Right renal cortex interstitium (tissue), 3 donors: ENCODE measurements around the gene TMEM151A. TPM values are rescaled to one million over a fixed set of nuclear protein-coding genes. Genes with fewer than 3 reads are reported as not detected.
"Not testable (repeated sequence)": the region's sequence is repeated elsewhere in the genome, so short reads cannot be mapped to it uniquely, and the experiment has no call there.

ENCODE experiments used
- DNase-seq, 3 donors: peaks; one replicate each; pipeline ENCODE4 v3.0.0-alpha.2; 2013; ENCODE audit warnings: low read depth in 3 of 3, low spot score in 2 of 3
- polyA plus RNA-seq, 3 donors: library from polyadenylated mRNA; unstranded; fragments of 120-200 nt; gene quantifications; one replicate each; pipeline ENCODE4 v1.2.1, GENCODE V29; 2013; ENCODE audit not compliant: insufficient read length in 3 of 3

The TMEM151A gene
- not detected for polyA plus RNA-seq

GRCh38 chr11:66291706-66292542 lies at the start of gene TMEM151A:
TMEM151A (plus strand) TSS chr11:66291894; CDS start chr11:66292014, 120 bp downstream.
- DNase-seq: no peak

- no peak for DNase-seq
Measured at GRCh38 chr11:66242095-66242765, 49.5 kb upstream of the TMEM151A start.

DNA sequence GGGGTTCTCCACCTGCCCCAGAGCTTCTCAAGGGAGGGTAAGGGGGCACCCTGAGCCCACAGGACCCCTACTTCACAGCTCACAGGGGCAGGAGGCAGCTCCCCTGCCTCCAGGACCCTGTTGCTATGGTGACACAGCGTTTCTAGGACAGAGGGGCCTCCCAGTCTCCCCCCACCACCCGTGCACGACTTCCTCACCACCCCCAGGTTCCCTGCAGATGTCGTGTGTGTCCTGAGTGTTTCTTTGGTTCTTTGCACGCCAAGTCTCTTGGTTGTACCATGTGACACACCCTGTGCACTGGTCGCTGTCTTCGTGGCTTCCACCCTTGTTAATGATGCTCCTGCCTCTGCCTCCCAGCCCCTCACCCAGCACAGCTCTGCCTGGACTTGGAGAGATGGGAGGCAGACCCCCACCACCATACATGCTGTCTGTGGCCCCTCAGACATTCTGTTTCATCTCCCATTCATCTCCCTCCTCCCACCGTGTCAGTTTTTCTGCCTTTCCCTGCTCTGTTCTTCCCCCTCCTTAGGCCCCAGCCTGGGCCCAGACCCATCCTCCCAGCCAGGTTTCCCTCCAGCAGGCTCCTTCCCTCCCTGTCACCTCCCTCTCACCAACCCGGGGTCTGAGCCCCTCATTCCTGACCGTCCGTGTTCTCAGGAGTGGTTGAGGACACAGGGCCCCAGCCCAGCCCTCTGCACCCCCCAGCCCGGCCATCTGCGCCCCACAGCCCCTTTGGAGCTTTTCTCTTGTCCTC lies 47.7 kb upstream of the TMEM151A start:
- no peak for DNase-seq

DNA sequence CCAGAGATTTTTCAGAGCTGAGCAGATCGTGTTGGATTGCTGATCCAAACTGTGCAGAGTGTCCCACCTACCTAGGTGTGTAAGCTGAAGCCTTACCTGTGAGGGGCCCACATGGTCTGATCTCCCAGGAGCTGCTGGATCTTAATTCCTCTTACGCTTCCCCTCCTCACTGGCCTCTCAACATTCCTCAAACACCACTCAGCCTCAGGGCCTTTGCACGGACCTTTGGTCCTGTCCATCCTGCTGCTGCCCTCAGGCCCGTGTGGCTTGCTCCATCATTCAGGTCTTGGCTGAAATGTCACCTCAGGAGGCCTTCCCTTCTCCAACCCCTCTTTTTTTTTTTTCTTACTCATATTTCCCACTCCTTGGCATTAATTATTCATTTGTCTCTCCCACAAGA lies 44.4 kb upstream of the TMEM151A start:
- no peak for DNase-seq

- DNase-seq: no peak
Measured at GRCh38 chr11:66247801-66248200, 43.9 kb upstream of the TMEM151A start.

GRCh38 chr11:66248903-66249302 lies 42.8 kb upstream of the TMEM151A start:
- no peak for DNase-seq

- DNase-seq: no peak
Measured at GRCh38 chr11:66251809-66252208, 39.9 kb upstream of the TMEM151A start.

GRCh38 chr11:66253081-66253480 lies 38.6 kb upstream of the TMEM151A start:
- DNase-seq: not testable (repeated sequence)

- DNase-seq: no peak
Measured at GRCh38 chr11:66258473-66258893, 33.2 kb upstream of the TMEM151A start.

DNA sequence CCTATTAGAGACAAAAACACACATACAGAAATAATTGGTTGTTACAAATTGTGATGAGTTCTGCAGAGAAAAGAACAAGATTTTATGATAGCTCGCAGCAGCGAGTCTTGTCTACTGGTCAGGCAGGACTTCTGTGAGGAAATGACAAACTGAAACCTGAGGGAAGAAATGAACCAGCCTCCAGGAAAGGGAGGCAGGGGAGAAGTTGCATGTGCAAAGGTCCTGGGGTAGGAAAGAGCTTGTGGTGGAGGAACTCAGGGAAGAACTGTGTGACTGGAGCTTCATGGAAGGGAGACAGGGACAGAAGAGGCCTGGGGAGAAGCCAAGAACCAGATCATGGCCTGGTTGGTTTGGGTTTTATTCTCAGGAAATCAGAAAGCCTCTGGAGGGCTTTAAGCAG lies 32.5 kb upstream of the TMEM151A start:
- DNase-seq: no peak

- no peak for DNase-seq
Measured at GRCh38 chr11:66259956-66260355, 31.7 kb upstream of the TMEM151A start.

DNA sequence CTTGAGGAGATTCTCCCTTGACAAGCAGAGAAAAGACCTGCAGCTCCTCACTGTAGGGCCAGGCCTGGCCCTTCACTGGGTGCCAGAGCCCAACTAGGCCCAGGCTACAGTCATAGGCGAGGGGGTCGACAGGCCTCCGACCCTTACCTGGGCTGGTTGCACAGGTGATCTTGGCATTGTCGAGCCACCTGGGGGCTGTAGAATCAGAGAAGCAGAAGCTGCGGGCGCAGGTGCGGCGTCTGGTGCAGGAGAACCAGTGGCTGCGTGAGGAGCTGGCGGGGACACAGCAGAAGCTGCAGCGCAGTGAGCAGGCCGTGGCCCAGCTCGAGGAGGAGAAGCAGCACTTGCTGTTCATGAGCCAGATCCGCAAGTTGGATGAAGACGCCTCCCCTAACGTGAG lies 30.1 kb upstream of the TMEM151A start:
- DNase-seq: no peak

- DNase-seq: no peak
Measured at GRCh38 chr11:66262191-66262590, 29.5 kb upstream of the TMEM151A start.

DNA sequence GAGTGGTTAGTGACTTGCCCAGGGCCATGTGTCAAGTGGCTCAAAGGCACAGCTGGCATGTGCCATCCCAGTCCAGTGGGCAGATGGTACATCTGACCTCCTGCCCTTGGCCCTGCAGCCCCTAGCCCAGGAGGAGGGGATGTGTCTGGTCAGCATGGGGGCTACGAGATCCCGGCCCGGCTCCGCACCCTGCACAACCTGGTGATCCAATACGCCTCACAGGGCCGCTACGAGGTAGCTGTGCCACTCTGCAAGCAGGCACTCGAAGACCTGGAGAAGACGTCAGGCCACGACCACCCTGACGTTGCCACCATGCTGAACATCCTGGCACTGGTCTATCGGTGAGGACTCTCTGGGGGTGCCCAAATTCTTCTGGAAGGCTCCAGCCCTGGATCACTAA lies 29.0 kb upstream of the TMEM151A start:
- no peak for DNase-seq

DNA sequence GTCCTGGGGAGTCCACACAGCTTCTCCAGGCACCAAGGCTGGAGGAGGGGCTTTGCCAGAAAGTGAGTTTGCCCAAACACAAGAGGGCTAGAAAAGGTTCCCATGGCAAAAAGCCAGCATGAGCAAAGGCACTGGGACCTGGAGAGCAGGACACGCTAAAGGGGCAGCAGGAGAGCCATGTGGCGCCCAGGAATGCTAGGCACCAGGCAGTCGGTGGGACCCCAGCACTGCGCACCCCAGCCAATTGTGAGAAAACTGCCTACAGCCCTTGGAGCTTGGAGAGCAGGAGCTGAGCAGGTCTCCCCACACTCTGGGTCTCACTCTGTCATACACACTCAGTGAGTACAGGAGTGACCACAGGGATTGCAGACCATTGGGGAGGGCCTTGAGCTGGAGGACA lies 28.5 kb upstream of the TMEM151A start:
- no peak for DNase-seq

DNA sequence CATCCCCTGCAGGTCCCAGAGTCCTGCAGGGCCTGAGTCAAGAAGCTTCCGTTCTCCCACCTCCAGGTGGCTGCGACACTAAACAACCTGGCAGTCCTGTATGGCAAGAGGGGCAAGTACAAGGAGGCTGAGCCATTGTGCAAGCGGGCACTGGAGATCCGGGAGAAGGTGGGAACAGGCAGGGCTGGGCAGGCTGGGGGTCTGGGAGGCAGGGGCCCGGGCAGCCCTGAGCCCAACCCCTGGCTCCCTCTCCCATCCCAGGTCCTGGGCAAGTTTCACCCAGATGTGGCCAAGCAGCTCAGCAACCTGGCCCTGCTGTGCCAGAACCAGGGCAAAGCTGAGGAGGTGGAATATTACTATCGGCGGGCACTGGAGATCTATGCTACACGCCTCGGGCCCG lies 27.9 kb upstream of the TMEM151A start:
- DNase-seq: no peak

GRCh38 chr11:66264383-66264782 lies 27.3 kb upstream of the TMEM151A start:
- DNase-seq: no peak

DNA sequence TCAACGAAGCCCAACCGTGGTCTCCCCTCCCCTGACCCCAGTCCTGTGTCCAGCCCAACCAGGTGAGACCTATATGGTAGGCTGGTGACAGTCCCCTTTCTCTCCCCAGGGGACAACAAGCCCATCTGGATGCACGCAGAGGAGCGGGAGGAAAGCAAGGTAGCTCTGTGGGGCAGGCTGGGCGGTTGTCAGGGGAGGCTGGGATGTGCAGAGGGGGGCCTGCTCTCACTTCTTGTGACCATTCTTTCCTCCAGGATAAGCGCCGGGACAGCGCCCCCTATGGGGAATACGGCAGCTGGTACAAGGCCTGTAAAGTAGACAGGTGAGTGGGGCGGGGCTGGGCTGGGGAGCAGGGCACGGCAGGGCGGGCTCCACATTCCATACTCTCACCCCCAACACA lies 26.8 kb upstream of the TMEM151A start:
- no peak for DNase-seq

DNA sequence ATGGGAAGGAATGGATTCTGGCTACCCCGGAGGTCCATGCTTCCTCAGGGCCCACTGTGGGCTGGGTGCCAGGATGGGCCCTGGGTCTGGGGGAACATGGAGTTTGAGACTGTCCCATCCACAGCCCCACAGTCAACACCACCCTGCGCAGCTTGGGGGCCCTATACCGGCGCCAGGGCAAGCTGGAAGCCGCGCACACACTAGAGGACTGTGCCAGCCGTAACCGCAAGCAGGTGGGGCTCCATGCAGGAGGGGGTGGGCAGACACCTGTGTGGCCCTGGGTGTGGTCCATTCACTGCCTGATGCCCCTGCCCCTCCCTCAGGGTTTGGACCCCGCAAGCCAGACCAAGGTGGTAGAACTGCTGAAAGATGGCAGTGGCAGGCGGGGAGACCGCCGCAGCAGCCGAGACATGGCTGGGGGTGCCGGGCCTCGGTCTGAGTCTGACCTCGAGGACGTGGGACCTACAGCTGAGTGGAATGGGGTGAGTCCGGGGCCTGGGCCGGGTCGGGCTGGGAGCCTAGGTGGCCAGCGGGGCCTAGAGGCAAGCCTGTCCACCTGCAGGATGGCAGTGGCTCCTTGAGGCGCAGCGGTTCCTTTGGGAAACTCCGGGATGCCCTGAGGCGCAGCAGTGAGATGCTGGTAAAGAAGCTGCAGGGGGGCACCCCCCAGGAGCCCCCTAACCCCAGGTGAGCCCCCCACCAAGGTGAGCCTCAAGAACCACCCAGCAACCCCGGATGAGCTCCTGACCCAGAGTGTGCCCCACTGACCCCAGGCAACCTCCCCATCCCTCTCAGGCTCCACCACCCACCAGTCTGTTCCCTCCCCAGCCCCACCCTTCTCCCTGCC lies 25.9 kb upstream of the TMEM151A start:
- no peak for DNase-seq

DNA sequence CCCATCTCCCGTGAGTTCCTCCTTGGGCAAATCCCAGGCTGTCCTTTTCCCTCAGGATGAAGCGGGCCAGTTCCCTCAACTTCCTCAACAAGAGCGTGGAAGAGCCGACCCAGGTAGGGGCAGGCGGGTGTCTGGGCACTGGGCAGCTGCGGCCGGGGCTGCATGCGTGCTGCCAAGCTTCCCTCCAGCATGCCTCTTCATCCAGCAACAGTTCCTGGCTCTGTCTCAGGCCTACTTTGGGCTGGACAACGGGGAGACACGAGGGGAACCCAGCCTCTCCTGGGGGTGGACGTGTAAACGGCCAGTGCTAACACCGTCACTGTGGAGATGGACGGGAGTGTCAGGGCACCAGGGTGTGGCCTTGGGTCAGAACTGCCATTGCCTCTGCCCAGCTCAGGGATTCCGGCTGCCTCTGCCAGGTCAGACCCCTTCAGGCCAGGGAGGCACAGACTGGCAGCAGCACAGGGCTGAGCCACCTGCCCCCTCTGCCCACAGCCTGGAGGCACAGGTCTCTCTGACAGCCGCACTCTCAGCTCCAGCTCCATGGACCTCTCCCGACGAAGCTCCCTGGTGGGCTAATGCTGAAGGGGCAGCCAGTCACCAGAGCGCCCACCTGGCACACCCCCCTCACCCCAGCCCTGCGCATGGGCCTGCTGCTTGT lies 25.2 kb upstream of the TMEM151A start:
- no peak for DNase-seq
